GM12878 (cell line): Measurements from ENCODE around the gene TMEM150A. TPM values are rescaled to one million over a fixed set of nuclear protein-coding genes. Genes with fewer than 3 reads are reported as not detected.

Source experiments
- ATAC-seq: fragments of 200-7000 bp; cut with Tn5 transposase; 3 replicates; pipeline ENCODE4 v1.9.1; 2020; ENCODE audit warnings: mild to moderate bottlenecking, moderate library complexity
- BruUV-seq: library from RNA; stranded (reverse); fragments of 400-500 nt; replicated peaks from 2 replicates; lab custom pipeline; 2021; lab: Mats Ljungman, UMichigan
- CTCF ChIA-PET: fragments of 300-600 bp; sonication (Branson Sonifier 250); formaldehyde crosslinking; extraction: SDS; loops from one replicate; lab custom pipeline; 2021; ENCODE audit warnings: inconsistent platforms; lab: Yijun Ruan, JAX
- POLR2A ChIA-PET: fragments of 350-600 bp; formaldehyde crosslinking; extraction: SDS; loops from one replicate; lab custom pipeline; 2021; ENCODE audit warnings: inconsistent platforms; lab: Charles Lee
- RAD21 ChIA-PET: fragments of 300-600 bp; sonication (Branson Sonifier 250); formaldehyde crosslinking; loops from one replicate; lab custom pipeline; 2023; ENCODE audit warnings: antibody characterized with exemption; ENCODE audit not compliant: unreplicated experiment; lab: Charles Lee
- SMC1A ChIA-PET: fragments of 300-600 bp; sonication (Branson Sonifier 250); formaldehyde crosslinking; loops from one replicate; lab custom pipeline; 2023; ENCODE audit not compliant: unreplicated experiment, uncharacterized antibody; lab: Charles Lee
- DNase-seq: peaks from one replicate; pipeline ENCODE4 v3.0.0-alpha.2; 2011; ENCODE audit warnings: low read depth, low spot score
- FAIRE-seq: peaks from 3 replicates; lab custom pipeline; 2011; peaks lifted over from hg19 to GRCh38; lab: Jason Lieb, UNC
- H2AFZ ChIP-seq: 2 replicates; pipeline ENCODE4 v1.6.0; 2011; ENCODE audit warnings: low read depth, low read length, control low read depth; ENCODE audit not compliant: control insufficient read depth
- H3K27ac ChIP-seq: 2 replicates; pipeline ENCODE4 v1.5.1; 2011; ENCODE audit warnings: control low read depth; ENCODE audit not compliant: control insufficient read depth, insufficient read depth
- H3K27me3 ChIP-seq, 2 experiments: replicated peaks in 1 of 2; 2 replicates each; pipeline versions ENCODE4 v1.6.0 to v1.6.1; 2011; ENCODE audit warnings: low read length in 1 of 2; ENCODE audit not compliant: control insufficient read depth in 2 of 2, insufficient read depth in 2 of 2
- H3K36me3 ChIP-seq, 2 experiments: 2 replicates each; pipeline ENCODE4 v1.5.1; 2011; ENCODE audit warnings: low read length in 1 of 2; ENCODE audit not compliant: control insufficient read depth in 2 of 2, insufficient read depth in 2 of 2
- H3K4me1 ChIP-seq: 2 replicates; pipeline ENCODE4 v1.6.1; 2011; ENCODE audit warnings: mild to moderate bottlenecking, low read length, moderate library complexity, mixed read lengths; ENCODE audit not compliant: control insufficient read depth, insufficient read depth
- H3K4me2 ChIP-seq: 2 replicates; pipeline ENCODE4 v1.6.0; 2011; ENCODE audit warnings: control low read depth; ENCODE audit not compliant: control insufficient read depth, insufficient read depth
- H3K4me3 ChIP-seq: fragments of 200-600 bp; sonication (generic); 2 replicates; pipeline ENCODE4 v1.5.1; 2016
- H3K79me2 ChIP-seq: 2 replicates; pipeline ENCODE4 v1.6.0; 2011; ENCODE audit warnings: low read length; ENCODE audit not compliant: control insufficient read depth, insufficient read depth
- H3K9ac ChIP-seq: 2 replicates; pipeline ENCODE4 v1.8.0; 2011; ENCODE audit warnings: low read length, control low read depth, mixed read lengths; ENCODE audit not compliant: control insufficient read depth, insufficient read depth
- H3K9me3 ChIP-seq: replicated peaks from 3 replicates; pipeline ENCODE4 v1.5.1; 2011; ENCODE audit warnings: mild to moderate bottlenecking, low read length; ENCODE audit not compliant: control insufficient read depth, insufficient read depth
- H4K20me1 ChIP-seq: 2 replicates; pipeline ENCODE4 v1.6.0; 2011; ENCODE audit not compliant: control insufficient read depth, insufficient read depth
- CBFB ChIP-seq: IDR thresholded peaks from 2 replicates; pipeline ENCODE4 v1.6.1; 2016; ENCODE audit warnings: antibody characterized with exemption, low read depth
- IKZF1 ChIP-seq: fragments of 450-650 bp; conservative IDR thresholded peaks from 2 replicates; pipeline ENCODE4 v1.6.1; 2017; ENCODE audit warnings: antibody characterized with exemption, mild to moderate bottlenecking
- MEF2B ChIP-seq: fragments of 450-650 bp; IDR thresholded peaks from 2 replicates; pipeline ENCODE4 v1.6.1; 2018; ENCODE audit warnings: mild to moderate bottlenecking, moderate library complexity; ENCODE audit not compliant: partially characterized antibody, poor library complexity, severe bottlenecking
- MXI1 ChIP-seq: fragments of 150-350 bp; IDR thresholded peaks from 2 replicates; pipeline ENCODE4 v1.6.1; 2011; ENCODE audit warnings: low read depth, mild to moderate bottlenecking, inconsistent platforms, low read length, improper control_type of control experiment
- NR2C1 ChIP-seq: fragments of 450-650 bp; IDR thresholded peaks from 2 replicates; pipeline ENCODE4 v1.6.1; 2017; ENCODE audit warnings: antibody characterized with exemption, mild to moderate bottlenecking, moderate library complexity
- SIX5 ChIP-seq: IDR thresholded peaks from 2 replicates; pipeline ENCODE4 v1.6.1; 2011; ENCODE audit warnings: mild to moderate bottlenecking, low read depth, low read length, moderate library complexity; ENCODE audit not compliant: severe bottlenecking
- SMAD1 ChIP-seq: fragments of 450-650 bp; IDR thresholded peaks from 2 replicates; pipeline ENCODE4 v1.6.1; 2018; ENCODE audit warnings: mild to moderate bottlenecking, low read depth; ENCODE audit not compliant: partially characterized antibody
- SPI1 ChIP-seq: IDR thresholded peaks from 2 replicates; pipeline ENCODE4 v1.6.1; 2011; ENCODE audit warnings: low read depth, mild to moderate bottlenecking, low read length, moderate library complexity, borderline replicate concordance; ENCODE audit not compliant: insufficient read depth
- SUZ12 ChIP-seq: fragments of 200-600 bp; sonication (generic); IDR thresholded peaks from one replicate; pipeline ENCODE4 v1.6.1; 2018; ENCODE audit warnings: antibody characterized with exemption, mild to moderate bottlenecking; ENCODE audit not compliant: unreplicated experiment
- TCF12 ChIP-seq: IDR thresholded peaks from 2 replicates; pipeline ENCODE4 v1.6.1; 2011; ENCODE audit warnings: low read depth, mild to moderate bottlenecking, low read length
- WGBS: methylation state at CpG from one replicate; pipeline ENCODE4 v1.1.6; 2016; ENCODE audit warnings: low lambda C conversion rate; ENCODE audit not compliant: insufficient replicate concordance, insufficient coverage; ENCODE audit errors: missing lambda C conversion rate; 5-methylcytosine and 5-hydroxymethylcytosine counted together
- in situ Hi-C: fragments of 300-500 bp; cut with MboI; formaldehyde crosslinking; loops from 9 replicates; pipeline ENCODE4 v1.14.3; 2018; ENCODE audit warnings: mixed read lengths
- intact Hi-C: fragments of 100-400 bp; cut with micrococcal nuclease; formaldehyde crosslinking; loops from one replicate; pipeline ENCODE4 v1.14.2; 2022; ENCODE audit not compliant: unreplicated experiment
- polyA plus RNA-seq, 11 experiments: library from polyadenylated mRNA; depleted of rRNA in 4 of 11; unstranded in 6 of 11; stranded (reverse) in 5 of 11; fragments of >200 nt; fragmentation: Nextera tagmentation in 4 of 11; fragmentation: Illumina TruSeq in 1 of 11; extraction: Ambion mirVana in 4 of 11; extraction: Trizol in 1 of 11; gene quantifications; 1 replicate in 1 of 11; 2 replicates in 10 of 11; pipeline versions ENCODE4 v1.2.1 to v1.2.3, GENCODE V29; 2011 to 2016; ENCODE audit warnings: inconsistent platforms in 2 of 11, missing spikeins in 2 of 11, low read depth in 1 of 11
- total RNA-seq, 4 experiments: library from RNA; depleted of rRNA in 3 of 4; stranded (reverse); fragments of >200 nt in 3 of 4; fragmentation: Illumina TruSeq in 1 of 4; extraction: Trizol in 1 of 4; gene quantifications; 2 replicates each; pipeline versions ENCODE4 v1.2.1 to v1.2.3, GENCODE V29; 2013 to 2021
- TF ChIP-seq, protein P1 (sequence below): fragments of 450-650 bp; IDR thresholded peaks from 2 replicates; pipeline ENCODE4 v1.6.1; 2017; ENCODE audit warnings: borderline replicate concordance
- TF ChIP-seq, protein P2 (sequence below): IDR thresholded peaks from 2 replicates; pipeline ENCODE4 v1.6.1; 2012; ENCODE audit warnings: low read depth, low read length, improper control_type of control experiment

TMEM150A gene
- total and polyA plus RNA-seq, 10 of the 15 experiments (the other 5 are each of a cell fraction or from before 2014, with no cell fraction given), result 0.45 to 4.4 (median 2.6) TPM

- no peak for TF ChIP-seq SIX5
- no peak for TF ChIP-seq SUZ12
- TF ChIP-seq NR2C1, result no peak
- TF ChIP-seq, protein P1, sequence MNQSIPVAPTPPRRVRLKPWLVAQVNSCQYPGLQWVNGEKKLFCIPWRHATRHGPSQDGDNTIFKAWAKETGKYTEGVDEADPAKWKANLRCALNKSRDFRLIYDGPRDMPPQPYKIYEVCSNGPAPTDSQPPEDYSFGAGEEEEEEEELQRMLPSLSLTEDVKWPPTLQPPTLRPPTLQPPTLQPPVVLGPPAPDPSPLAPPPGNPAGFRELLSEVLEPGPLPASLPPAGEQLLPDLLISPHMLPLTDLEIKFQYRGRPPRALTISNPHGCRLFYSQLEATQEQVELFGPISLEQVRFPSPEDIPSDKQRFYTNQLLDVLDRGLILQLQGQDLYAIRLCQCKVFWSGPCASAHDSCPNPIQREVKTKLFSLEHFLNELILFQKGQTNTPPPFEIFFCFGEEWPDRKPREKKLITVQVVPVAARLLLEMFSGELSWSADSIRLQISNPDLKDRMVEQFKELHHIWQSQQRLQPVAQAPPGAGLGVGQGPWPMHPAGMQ, result no peak
Observed at GRCh38 chr2:85580206-85580605, 22.3 kb downstream of the TMEM150A start (continued).

- in situ Hi-C loops, result no loop called here
Observed at GRCh38 chr2:85579266-85579935, 23.1 kb downstream of the TMEM150A start.

More at GRCh38 chr2:85579266-85579935, 23.1 kb downstream of the TMEM150A start:
- peaks cover 19% of the 10 kb centered on the region for H3K4me1 ChIP-seq
- H2AFZ ChIP-seq, result peak overlapping the region; percentile 11; the same call in 1 of the 2 replicates
- peaks cover 0 to 6% of the 10 kb centered on the region in 2 experiments; a peak in 2 of 4 replicates for H3K36me3 ChIP-seq
- TSS peak; percentile 68 for BruUV-seq
- ChIA-PET POLR2A (interaction anchor here (0.7 to 4.6 kb wide), 7 partner anchors 8 to 41 kb away, joined by 3 to 57 read pairs (median 5); partner anchors contain the start of genes GGCX, MAT2A, RNF181 and TMEM150A), CTCF (interaction anchor here (0.7 to 1.6 kb wide), 5 partner anchors 9 to 108 kb away, joined by 3 to 5 read pairs (median 3); partner anchors contain the start of gene RNF181), RAD21 (interaction anchor here (0.8 to 1.2 kb wide), 6 partner anchors 27 to 225 kb away, joined by 3 to 4 read pairs (median 3); partner anchors contain the start of genes ELMOD3, RETSAT and SH2D6), SMC1A (interaction anchor here (0.6 to 4.4 kb wide), 10 partner anchors 8 to 261 kb away, joined by 3 to 20 read pairs (median 4); partner anchors contain the start of gene RNF181)
- H3K27ac ChIP-seq, result peak overlapping the region; percentile 77
- peak overlapping the region; percentile 82 for H3K9ac ChIP-seq
- DNase-seq, result no peak
- H3K79me2 ChIP-seq, result peaks cover 26% of the 10 kb centered on the region
- TF ChIP-seq, protein P2, sequence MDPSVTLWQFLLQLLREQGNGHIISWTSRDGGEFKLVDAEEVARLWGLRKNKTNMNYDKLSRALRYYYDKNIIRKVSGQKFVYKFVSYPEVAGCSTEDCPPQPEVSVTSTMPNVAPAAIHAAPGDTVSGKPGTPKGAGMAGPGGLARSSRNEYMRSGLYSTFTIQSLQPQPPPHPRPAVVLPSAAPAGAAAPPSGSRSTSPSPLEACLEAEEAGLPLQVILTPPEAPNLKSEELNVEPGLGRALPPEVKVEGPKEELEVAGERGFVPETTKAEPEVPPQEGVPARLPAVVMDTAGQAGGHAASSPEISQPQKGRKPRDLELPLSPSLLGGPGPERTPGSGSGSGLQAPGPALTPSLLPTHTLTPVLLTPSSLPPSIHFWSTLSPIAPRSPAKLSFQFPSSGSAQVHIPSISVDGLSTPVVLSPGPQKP, result no peak
- TF ChIP-seq MEF2B, result peak; percentile 56
- TF ChIP-seq SMAD1, result no peak
- TF ChIP-seq MXI1, result no peak
- 0 out of 2 replicates have a peak, but pooled peaks have one; percentile 22 for TF ChIP-seq TCF12
- TF ChIP-seq CBFB, result no peak
- peak; percentile 61; the same call in 1 of the 2 replicates for TF ChIP-seq SPI1
- 0 out of 2 replicates have a peak, but pooled peaks have one; percentile 37 for TF ChIP-seq IKZF1
- ATAC-seq, result peak; percentile 12; the same call in 2 of the 3 replicates
- intact Hi-C loops, result no loop called here
- no peaks in the 10 kb centered on the region for H4K20me1 ChIP-seq
- no peaks in the 10 kb centered on the region for H3K9me3 ChIP-seq
- no peaks in the 10 kb centered on the region for H3K27me3 ChIP-seq
- no peak for FAIRE-seq
- H3K4me3 ChIP-seq, result peak overlapping the region; percentile 77
- 64% methylated on average over 6 of the region's 6 CpGs for WGBS
- peak overlapping the region; percentile 85 for H3K4me2 ChIP-seq
